ENCODE measurements around the gene GSTT2. TPM values are rescaled to one million over a fixed set of nuclear protein-coding genes. Genes with fewer than 3 reads are reported as not detected.
"Not testable (repeated sequence)": the region's sequence is repeated elsewhere in the genome, so short reads cannot be mapped to it uniquely, and the experiment has no call there.

GSTT2 gene
- total RNA-seq, 6 experiments from 2014 or later = 0.76 TPM; not detected in 5

DNA sequence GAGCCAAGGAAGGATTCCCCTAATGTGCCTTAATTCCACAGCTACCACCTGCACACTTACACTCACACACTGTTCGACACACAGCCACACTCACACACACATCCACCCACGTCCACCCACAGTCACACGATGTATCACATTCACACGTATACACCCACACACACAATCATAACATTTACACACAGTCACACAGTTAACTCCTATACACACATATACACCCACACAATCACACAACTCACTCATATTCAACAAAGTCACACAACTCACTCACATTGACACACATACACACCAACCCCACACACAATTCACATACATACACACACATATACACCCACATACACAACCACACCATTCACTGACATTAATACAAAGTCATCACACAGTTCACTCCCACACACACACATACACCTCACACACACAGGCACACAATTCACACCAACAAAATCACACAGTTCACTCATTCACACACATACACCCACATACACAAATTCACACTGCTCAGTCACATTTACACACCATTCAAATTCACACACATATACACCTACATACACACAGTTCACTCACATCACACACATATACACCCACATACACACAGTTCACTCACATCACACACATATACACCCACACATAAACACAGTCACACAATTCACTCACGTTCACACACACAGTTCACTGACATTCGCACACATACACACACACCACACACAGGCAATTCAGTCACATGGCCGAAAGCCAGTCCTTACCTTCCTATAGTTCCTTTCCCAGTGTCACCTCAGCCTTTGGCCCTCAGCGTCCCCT lies 25.5 kb upstream of the GSTT2 start:
- WGBS (ENCODE audit: insufficient coverage, low coverage, low lambda C conversion rate, missing lambda C conversion rate) = 61% methylated on average over 8 of the region's 8 CpGs
- ATAC-seq; H3K9me3 ChIP-seq; DNase-seq; H3K27ac ChIP-seq; H3K4me1 ChIP-seq; H3K36me3 ChIP-seq; H3K4me3 ChIP-seq; intact Hi-C loops (cut with DNase I); H3K27me3 ChIP-seq: not testable (repeated sequence)

DNA sequence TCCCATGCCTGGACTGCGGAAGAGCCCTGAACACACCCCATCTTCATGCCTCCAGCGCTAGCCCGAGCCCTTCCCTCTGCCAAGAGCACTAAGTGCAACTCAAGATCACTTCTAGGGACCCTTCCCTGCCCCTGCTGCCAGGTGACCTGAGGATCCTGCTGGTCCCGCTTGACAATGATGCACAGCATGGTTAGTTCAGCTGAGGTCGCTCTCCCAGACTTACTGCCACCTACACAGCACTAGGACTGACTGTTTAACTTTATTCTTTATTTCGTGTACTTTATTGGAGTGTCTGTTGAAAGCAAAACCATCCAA lies 25.0 kb upstream of the GSTT2 start:
- H3K27ac ChIP-seq; H3K36me3 ChIP-seq; ATAC-seq; intact Hi-C loops (cut with DNase I); H3K9me3 ChIP-seq; H3K27me3 ChIP-seq; H3K4me1 ChIP-seq; H3K4me3 ChIP-seq; DNase-seq: not testable (repeated sequence)
- 70% methylated on average over 4 of the region's 6 CpGs for WGBS (ENCODE audit: insufficient coverage, low coverage, low lambda C conversion rate, missing lambda C conversion rate)

DNA sequence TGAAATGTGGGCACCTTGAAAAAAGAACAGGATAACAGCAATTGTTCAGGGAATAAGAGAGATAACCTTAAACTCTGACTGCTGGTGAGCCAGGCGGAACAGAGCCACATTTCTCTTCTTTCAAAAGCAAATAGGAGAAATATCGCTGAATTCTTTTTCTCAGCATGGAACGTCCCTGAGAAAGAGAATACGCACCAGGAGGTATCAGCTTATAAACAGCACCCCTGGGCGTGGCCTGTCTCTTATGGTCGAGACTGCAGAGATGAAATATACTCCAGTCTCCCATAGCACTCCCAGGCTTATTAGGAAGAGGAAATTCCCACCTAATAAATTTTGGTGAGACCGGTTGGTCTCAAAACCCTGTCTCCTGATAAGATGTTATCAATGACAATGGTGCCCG lies 24.0 kb upstream of the GSTT2 start:
- H3K27ac ChIP-seq; ATAC-seq; H3K36me3 ChIP-seq; intact Hi-C loops (cut with DNase I); H3K9me3 ChIP-seq; DNase-seq; H3K4me1 ChIP-seq; H3K4me3 ChIP-seq; H3K27me3 ChIP-seq: not testable (repeated sequence)
- WGBS (ENCODE audit: insufficient coverage, low coverage, low lambda C conversion rate, missing lambda C conversion rate) = 58% methylated on average over 6 of the region's 8 CpGs

DNA sequence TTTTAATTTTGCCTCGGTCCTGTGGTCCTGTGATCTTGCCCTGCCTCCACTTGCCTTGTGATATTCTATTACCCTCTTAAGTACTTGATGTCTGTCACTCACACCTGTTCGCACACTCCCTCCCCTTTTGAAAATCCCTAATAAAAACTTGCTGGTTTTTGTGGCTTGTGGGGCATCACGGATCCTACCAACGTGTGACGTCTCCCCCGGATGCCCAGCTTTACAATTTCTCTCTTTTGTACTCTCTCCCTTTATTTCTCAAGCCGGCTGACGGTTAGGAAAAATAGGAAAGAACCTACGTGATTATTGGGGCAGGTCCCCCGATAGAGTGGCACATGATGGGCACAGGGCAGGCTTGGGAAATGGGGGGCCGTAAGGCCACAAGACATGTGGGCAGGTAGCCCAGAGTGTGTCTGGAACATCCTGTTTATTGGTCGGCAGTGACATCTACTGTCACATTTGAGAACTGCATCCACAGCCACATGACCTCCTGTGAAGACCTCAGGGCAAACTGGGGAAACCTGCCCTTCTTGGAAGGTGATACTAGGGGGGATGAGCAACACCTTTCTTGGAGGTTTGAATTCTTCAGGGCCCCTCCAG lies 23.5 kb upstream of the GSTT2 start:
- TF ChIP-seq, protein P1, sequence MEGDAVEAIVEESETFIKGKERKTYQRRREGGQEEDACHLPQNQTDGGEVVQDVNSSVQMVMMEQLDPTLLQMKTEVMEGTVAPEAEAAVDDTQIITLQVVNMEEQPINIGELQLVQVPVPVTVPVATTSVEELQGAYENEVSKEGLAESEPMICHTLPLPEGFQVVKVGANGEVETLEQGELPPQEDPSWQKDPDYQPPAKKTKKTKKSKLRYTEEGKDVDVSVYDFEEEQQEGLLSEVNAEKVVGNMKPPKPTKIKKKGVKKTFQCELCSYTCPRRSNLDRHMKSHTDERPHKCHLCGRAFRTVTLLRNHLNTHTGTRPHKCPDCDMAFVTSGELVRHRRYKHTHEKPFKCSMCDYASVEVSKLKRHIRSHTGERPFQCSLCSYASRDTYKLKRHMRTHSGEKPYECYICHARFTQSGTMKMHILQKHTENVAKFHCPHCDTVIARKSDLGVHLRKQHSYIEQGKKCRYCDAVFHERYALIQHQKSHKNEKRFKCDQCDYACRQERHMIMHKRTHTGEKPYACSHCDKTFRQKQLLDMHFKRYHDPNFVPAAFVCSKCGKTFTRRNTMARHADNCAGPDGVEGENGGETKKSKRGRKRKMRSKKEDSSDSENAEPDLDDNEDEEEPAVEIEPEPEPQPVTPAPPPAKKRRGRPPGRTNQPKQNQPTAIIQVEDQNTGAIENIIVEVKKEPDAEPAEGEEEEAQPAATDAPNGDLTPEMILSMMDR (IDR thresholded peaks at IDR 0.05) = peak; percentile 76 to 92 (median 77)
- 15% methylated on average over 12 of the region's 12 CpGs for WGBS (ENCODE audit: insufficient coverage, low coverage, low lambda C conversion rate, missing lambda C conversion rate)
- H3K27ac ChIP-seq; H3K36me3 ChIP-seq; intact Hi-C loops (cut with DNase I); H3K4me1 ChIP-seq; H3K27me3 ChIP-seq; H3K4me3 ChIP-seq; H3K9me3 ChIP-seq: not testable (repeated sequence)
- ATAC-seq (peak; percentile 67 to 83 (median 76)), DNase-seq (peak; percentile 51 to 76 (median 59))

DNA sequence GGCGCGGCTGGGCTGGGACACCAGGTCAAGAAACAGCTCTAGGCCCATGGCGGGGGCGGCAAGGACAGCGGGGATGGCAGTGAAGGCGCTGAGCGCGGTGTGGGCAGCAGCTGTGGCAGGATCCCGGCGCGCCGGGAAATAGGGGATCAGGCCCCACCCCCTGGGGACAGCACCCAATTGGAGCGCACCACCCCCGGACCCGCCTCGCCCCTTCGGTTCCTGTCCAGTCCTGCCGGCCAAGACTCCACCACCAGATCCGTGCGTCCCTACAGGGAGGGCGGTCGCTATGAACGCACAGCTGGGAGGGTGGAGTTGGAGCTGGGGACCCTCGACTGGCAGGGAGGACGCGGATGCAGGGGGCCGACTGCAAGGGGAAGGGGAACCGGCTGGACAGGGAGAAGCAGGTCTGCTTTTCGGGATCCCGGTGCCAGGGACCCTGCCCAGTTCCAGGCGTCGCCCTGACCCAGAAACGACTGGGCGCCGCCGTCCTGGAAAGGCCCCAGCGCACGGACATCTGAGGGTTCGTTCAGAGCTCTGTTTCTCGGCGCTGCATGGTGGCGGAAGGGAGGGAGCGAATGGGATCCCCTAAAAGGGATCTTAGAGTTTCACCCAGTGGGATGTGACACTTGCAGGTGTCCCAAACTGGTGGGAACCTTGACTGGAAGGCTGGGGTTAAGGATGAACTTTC lies 18.7 kb upstream of the GSTT2 start, which contains the start of gene GSTT2B:
TSS of gene GSTT2B (minus strand) at position 112 of the 688 bp plus-strand sequence. CDS start at position 48, 64 bp downstream.
- H3K4me1 ChIP-seq; H3K36me3 ChIP-seq; H3K27me3 ChIP-seq; H3K27ac ChIP-seq; DNase-seq; H3K9me3 ChIP-seq; intact Hi-C loops (cut with DNase I): not testable (repeated sequence)
- WGBS (ENCODE audit: insufficient coverage, low coverage, low lambda C conversion rate, missing lambda C conversion rate) = no CpG with 5 or more reads among the region's 43 CpGs
- H3K4me3 ChIP-seq = peak within 1 kb of the TSS in 1 of 3 donors; percentile 19
- peak; percentile 84 to 95 (median 86) for ATAC-seq

DNA sequence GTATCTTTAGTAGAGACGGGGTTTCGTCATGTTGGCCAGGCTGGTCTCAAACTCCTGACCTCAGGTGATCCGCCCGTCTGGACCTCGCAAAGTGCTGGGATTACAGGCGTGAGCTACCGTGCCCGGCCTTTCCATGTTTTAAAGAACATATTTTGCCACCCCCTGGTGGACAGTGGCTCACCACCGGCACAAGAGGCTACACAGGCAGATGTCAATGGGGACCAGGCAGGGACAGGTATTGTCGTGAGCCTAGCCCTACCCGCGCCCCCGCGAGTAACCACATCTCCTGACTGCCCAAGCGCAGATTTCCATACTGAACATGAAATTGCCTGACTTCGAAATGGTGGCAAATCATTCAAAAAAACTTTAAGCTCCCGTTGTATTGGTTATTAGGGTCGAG lies 13.8 kb upstream of the GSTT2 start:
- peak; percentile 13 to 63 (median 48) for ATAC-seq
- H3K27me3 ChIP-seq; DNase-seq; H3K9me3 ChIP-seq; H3K4me3 ChIP-seq; H3K27ac ChIP-seq; H3K4me1 ChIP-seq; intact Hi-C loops (cut with DNase I): not testable (repeated sequence)
- peaks cover 0 to 17% (median 2%) of the 10 kb centered on the region in 4 donors for H3K36me3 ChIP-seq
- no CpG with 5 or more reads among the region's 18 CpGs for WGBS (ENCODE audit: insufficient coverage, low coverage, low lambda C conversion rate, missing lambda C conversion rate)

DNA sequence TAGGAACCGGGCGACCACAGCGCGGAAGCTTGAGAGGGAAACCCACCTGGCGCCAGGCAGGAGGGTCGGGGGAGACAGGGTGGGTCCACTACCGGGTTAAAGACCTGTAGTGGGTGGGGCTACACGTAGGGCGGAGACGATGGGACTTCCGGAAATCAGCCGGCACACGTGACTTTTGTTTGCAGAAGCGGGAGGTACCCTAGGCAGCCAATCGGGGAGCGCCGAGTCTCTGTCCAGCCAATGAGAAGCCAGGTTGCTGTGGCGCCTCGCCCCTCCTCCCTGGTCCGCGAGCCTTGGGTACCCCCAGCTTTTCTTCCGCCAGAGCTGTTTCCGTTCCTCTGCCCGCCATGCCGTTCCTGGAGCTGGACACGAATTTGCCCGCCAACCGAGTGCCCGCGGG lies 13.4 kb upstream of the GSTT2 start, which contains the start of gene DDTL:
TSS of gene DDTL (plus strand) at position 321 of the 400 bp plus-strand sequence. CDS start at position 348, 27 bp downstream.
- intact Hi-C loops (cut with DNase I); H3K27ac ChIP-seq; H3K27me3 ChIP-seq; H3K9me3 ChIP-seq; H3K4me3 ChIP-seq; DNase-seq; H3K4me1 ChIP-seq: not testable (repeated sequence)
- peak; percentile 82 to 97 (median 90) for ATAC-seq
- peaks cover 0 to 21% (median 5%) of the 10 kb centered on the region in 4 donors for H3K36me3 ChIP-seq
- no CpG with 5 or more reads among the region's 30 CpGs for WGBS (ENCODE audit: insufficient coverage, low coverage, low lambda C conversion rate, missing lambda C conversion rate)

Data from right lobe of liver (tissue), 6 donors.